GM12878 (cell line): ENCODE measurements around the gene C6orf15. TPM values are rescaled to one million over a fixed set of nuclear protein-coding genes. Genes with fewer than 3 reads are reported as not detected.

ENCODE experiments used
- ATAC-seq: fragments of 200-7000 bp; cut with Tn5 transposase; 3 replicates; pipeline ENCODE4 v1.9.1; 2020; ENCODE audit warnings: mild to moderate bottlenecking, moderate library complexity
- BruUV-seq: library from RNA; stranded (reverse); fragments of 400-500 nt; replicated peaks from 2 replicates; lab custom pipeline; 2021; lab: Mats Ljungman, UMichigan
- CTCF ChIA-PET: fragments of 300-600 bp; sonication (Branson Sonifier 250); formaldehyde crosslinking; extraction: SDS; loops from one replicate; lab custom pipeline; 2021; ENCODE audit warnings: inconsistent platforms; lab: Yijun Ruan, JAX
- POLR2A ChIA-PET: fragments of 350-600 bp; formaldehyde crosslinking; extraction: SDS; loops from one replicate; lab custom pipeline; 2021; ENCODE audit warnings: inconsistent platforms; lab: Charles Lee
- RAD21 ChIA-PET: fragments of 300-600 bp; sonication (Branson Sonifier 250); formaldehyde crosslinking; loops from one replicate; lab custom pipeline; 2023; ENCODE audit warnings: antibody characterized with exemption; ENCODE audit not compliant: unreplicated experiment; lab: Charles Lee
- SMC1A ChIA-PET: fragments of 300-600 bp; sonication (Branson Sonifier 250); formaldehyde crosslinking; loops from one replicate; lab custom pipeline; 2023; ENCODE audit not compliant: unreplicated experiment, uncharacterized antibody; lab: Charles Lee
- DNase-seq: peaks from one replicate; pipeline ENCODE4 v3.0.0-alpha.2; 2011; ENCODE audit warnings: low read depth, low spot score
- FAIRE-seq: peaks from 3 replicates; lab custom pipeline; 2011; peaks lifted over from hg19 to GRCh38; lab: Jason Lieb, UNC
- H2AFZ ChIP-seq: 2 replicates; pipeline ENCODE4 v1.6.0; 2011; ENCODE audit warnings: low read depth, low read length, control low read depth; ENCODE audit not compliant: control insufficient read depth
- H3K27ac ChIP-seq: 2 replicates; pipeline ENCODE4 v1.5.1; 2011; ENCODE audit warnings: control low read depth; ENCODE audit not compliant: control insufficient read depth, insufficient read depth
- H3K27me3 ChIP-seq, 2 experiments: replicated peaks in 1 of 2; 2 replicates each; pipeline versions ENCODE4 v1.6.0 to v1.6.1; 2011; ENCODE audit warnings: low read length in 1 of 2; ENCODE audit not compliant: control insufficient read depth in 2 of 2, insufficient read depth in 2 of 2
- H3K36me3 ChIP-seq, 2 experiments: 2 replicates each; pipeline ENCODE4 v1.5.1; 2011; ENCODE audit warnings: low read length in 1 of 2; ENCODE audit not compliant: control insufficient read depth in 2 of 2, insufficient read depth in 2 of 2
- H3K4me1 ChIP-seq: 2 replicates; pipeline ENCODE4 v1.6.1; 2011; ENCODE audit warnings: mild to moderate bottlenecking, low read length, moderate library complexity, mixed read lengths; ENCODE audit not compliant: control insufficient read depth, insufficient read depth
- H3K4me2 ChIP-seq: 2 replicates; pipeline ENCODE4 v1.6.0; 2011; ENCODE audit warnings: control low read depth; ENCODE audit not compliant: control insufficient read depth, insufficient read depth
- H3K4me3 ChIP-seq: fragments of 200-600 bp; sonication (generic); 2 replicates; pipeline ENCODE4 v1.5.1; 2016
- H3K79me2 ChIP-seq: 2 replicates; pipeline ENCODE4 v1.6.0; 2011; ENCODE audit warnings: low read length; ENCODE audit not compliant: control insufficient read depth, insufficient read depth
- H3K9ac ChIP-seq: 2 replicates; pipeline ENCODE4 v1.8.0; 2011; ENCODE audit warnings: low read length, control low read depth, mixed read lengths; ENCODE audit not compliant: control insufficient read depth, insufficient read depth
- H3K9me3 ChIP-seq: replicated peaks from 3 replicates; pipeline ENCODE4 v1.5.1; 2011; ENCODE audit warnings: mild to moderate bottlenecking, low read length; ENCODE audit not compliant: control insufficient read depth, insufficient read depth
- H4K20me1 ChIP-seq: 2 replicates; pipeline ENCODE4 v1.6.0; 2011; ENCODE audit not compliant: control insufficient read depth, insufficient read depth
- BMI1 ChIP-seq: fragments of 450-650 bp; IDR thresholded peaks from 2 replicates; pipeline ENCODE4 v1.6.1; 2016; ENCODE audit warnings: mild to moderate bottlenecking, moderate library complexity, borderline replicate concordance
- CEBPB ChIP-seq, 2 experiments: fragments of 150-350 bp in 1 of 2; IDR thresholded peaks; 2 replicates each; pipeline ENCODE4 v1.6.1; 2012 to 2014; ENCODE audit warnings: low read depth in 2 of 2, low read length in 2 of 2, borderline replicate concordance in 1 of 2, inconsistent platforms in 1 of 2
- EGR1 ChIP-seq, 2 experiments: IDR thresholded peaks; 1 replicate in 1 of 2; 2 replicates in 1 of 2; pipeline ENCODE4 v1.6.1; 2011 to 2012; ENCODE audit warnings: low read depth in 2 of 2, low read length in 2 of 2, borderline replicate concordance in 1 of 2, mild to moderate bottlenecking in 1 of 2, moderate library complexity in 1 of 2
- HDGF ChIP-seq: fragments of 450-650 bp; IDR thresholded peaks from 2 replicates; pipeline ENCODE4 v1.6.1; 2016; ENCODE audit warnings: antibody characterized with exemption
- MYC ChIP-seq: IDR thresholded peaks from 2 replicates; pipeline ENCODE4 v1.6.1; 2011; ENCODE audit warnings: mild to moderate bottlenecking, low read length, moderate library complexity, inconsistent platforms; ENCODE audit not compliant: insufficient read depth, insufficient replicate concordance, insufficient read length, severe bottlenecking
- NR2F1 ChIP-seq: fragments of 450-650 bp; conservative IDR thresholded peaks from 2 replicates; pipeline ENCODE4 v1.6.1; 2017; ENCODE audit warnings: mild to moderate bottlenecking
- PAX8 ChIP-seq: fragments of 450-650 bp; IDR thresholded peaks from 2 replicates; pipeline ENCODE4 v1.6.1; 2017; ENCODE audit warnings: mild to moderate bottlenecking, moderate library complexity
- POU2F2 ChIP-seq: IDR thresholded peaks from 3 replicates; pipeline ENCODE4 v1.6.1; 2011; ENCODE audit warnings: low read depth, mild to moderate bottlenecking, low read length, borderline replicate concordance
- RELB ChIP-seq: fragments of 450-650 bp; IDR thresholded peaks from 2 replicates; pipeline ENCODE4 v1.6.1; 2017; ENCODE audit warnings: low read depth, mild to moderate bottlenecking, moderate library complexity
- SMAD1 ChIP-seq: fragments of 450-650 bp; IDR thresholded peaks from 2 replicates; pipeline ENCODE4 v1.6.1; 2018; ENCODE audit warnings: mild to moderate bottlenecking, low read depth; ENCODE audit not compliant: partially characterized antibody
- SMARCA5 ChIP-seq: fragments of 450-650 bp; IDR thresholded peaks from 2 replicates; pipeline ENCODE4 v1.6.1; 2017; ENCODE audit warnings: mild to moderate bottlenecking
- SPI1 ChIP-seq: IDR thresholded peaks from 2 replicates; pipeline ENCODE4 v1.6.1; 2011; ENCODE audit warnings: low read depth, mild to moderate bottlenecking, low read length, moderate library complexity, borderline replicate concordance; ENCODE audit not compliant: insufficient read depth
- WGBS: methylation state at CpG from one replicate; pipeline ENCODE4 v1.1.6; 2016; ENCODE audit warnings: low lambda C conversion rate; ENCODE audit not compliant: insufficient replicate concordance, insufficient coverage; ENCODE audit errors: missing lambda C conversion rate; 5-methylcytosine and 5-hydroxymethylcytosine counted together
- in situ Hi-C: fragments of 300-500 bp; cut with MboI; formaldehyde crosslinking; loops from 9 replicates; pipeline ENCODE4 v1.14.3; 2018; ENCODE audit warnings: mixed read lengths
- intact Hi-C: fragments of 100-400 bp; cut with micrococcal nuclease; formaldehyde crosslinking; loops from one replicate; pipeline ENCODE4 v1.14.2; 2022; ENCODE audit not compliant: unreplicated experiment
- polyA plus RNA-seq, 11 experiments: library from polyadenylated mRNA; depleted of rRNA in 4 of 11; unstranded in 6 of 11; stranded (reverse) in 5 of 11; fragments of >200 nt; fragmentation: Nextera tagmentation in 4 of 11; fragmentation: Illumina TruSeq in 1 of 11; extraction: Ambion mirVana in 4 of 11; extraction: Trizol in 1 of 11; gene quantifications; 1 replicate in 1 of 11; 2 replicates in 10 of 11; pipeline versions ENCODE4 v1.2.1 to v1.2.3, GENCODE V29; 2011 to 2016; ENCODE audit warnings: inconsistent platforms in 2 of 11, missing spikeins in 2 of 11, low read depth in 1 of 11
- total RNA-seq, 4 experiments: library from RNA; depleted of rRNA in 3 of 4; stranded (reverse); fragments of >200 nt in 3 of 4; fragmentation: Illumina TruSeq in 1 of 4; extraction: Trizol in 1 of 4; gene quantifications; 2 replicates each; pipeline versions ENCODE4 v1.2.1 to v1.2.3, GENCODE V29; 2013 to 2021
- TF ChIP-seq, protein P1 (sequence below): fragments of 150-350 bp; IDR thresholded peaks from 2 replicates; pipeline ENCODE4 v1.6.1; 2014; ENCODE audit warnings: mild to moderate bottlenecking, low read depth, low read length
- TF ChIP-seq, protein P2 (sequence below): IDR thresholded peaks from 2 replicates; pipeline ENCODE4 v1.6.1; 2011; ENCODE audit warnings: borderline replicate concordance, low read depth, mild to moderate bottlenecking, moderate library complexity, mixed read lengths, low read length; ENCODE audit not compliant: insufficient read depth; ENCODE audit errors: extremely low read length
- TF ChIP-seq, protein P3 (sequence below): fragments of 450-650 bp; IDR thresholded peaks from 2 replicates; pipeline ENCODE4 v1.6.1; 2017; ENCODE audit warnings: mild to moderate bottlenecking

The C6orf15 gene
- total and polyA plus RNA-seq, 10 of the 15 experiments (the other 5 are each of a cell fraction or from before 2014, with no cell fraction given) = not detected

- no peaks in the 10 kb centered on the region for H4K20me1 ChIP-seq
- ATAC-seq = no peak
- FAIRE-seq = no peak
- POLR2A ChIA-PET = no interaction called here
- H3K4me2 ChIP-seq = no peak overlapping the region
- no peak overlapping the region for H3K27ac ChIP-seq
- no peak overlapping the region for H3K9ac ChIP-seq
- no TSS peak for BruUV-seq
- 0% methylated on average over 3 of the region's 3 CpGs for WGBS
- RAD21 ChIA-PET = interaction anchor here (2.5 kb wide), 1 partner anchor 15 kb away, joined by 6 read pairs; no protein-coding TSS in a partner anchor
- no peaks in the 10 kb centered on the region for H3K79me2 ChIP-seq
- H3K36me3 ChIP-seq = no peaks in the 10 kb centered on the region
- no peak overlapping the region for H3K4me3 ChIP-seq
- SMC1A ChIA-PET = no interaction called here
- no peak for DNase-seq
- no peaks in the 10 kb centered on the region for H3K9me3 ChIP-seq
- in situ Hi-C loops (loop anchor here (10.0 kb wide), 1 partner anchor 630 kb away; no protein-coding TSS in a partner anchor), intact Hi-C loops (no loop called here)
- CTCF ChIA-PET = interaction anchor here (0.9 to 3.6 kb wide), 5 partner anchors 8 to 267 kb away, joined by 3 to 13 read pairs (median 3); no protein-coding TSS in a partner anchor
- H2AFZ ChIP-seq = no peak overlapping the region
- no peaks in the 10 kb centered on the region for H3K4me1 ChIP-seq
- TF ChIP-seq, protein P1, sequence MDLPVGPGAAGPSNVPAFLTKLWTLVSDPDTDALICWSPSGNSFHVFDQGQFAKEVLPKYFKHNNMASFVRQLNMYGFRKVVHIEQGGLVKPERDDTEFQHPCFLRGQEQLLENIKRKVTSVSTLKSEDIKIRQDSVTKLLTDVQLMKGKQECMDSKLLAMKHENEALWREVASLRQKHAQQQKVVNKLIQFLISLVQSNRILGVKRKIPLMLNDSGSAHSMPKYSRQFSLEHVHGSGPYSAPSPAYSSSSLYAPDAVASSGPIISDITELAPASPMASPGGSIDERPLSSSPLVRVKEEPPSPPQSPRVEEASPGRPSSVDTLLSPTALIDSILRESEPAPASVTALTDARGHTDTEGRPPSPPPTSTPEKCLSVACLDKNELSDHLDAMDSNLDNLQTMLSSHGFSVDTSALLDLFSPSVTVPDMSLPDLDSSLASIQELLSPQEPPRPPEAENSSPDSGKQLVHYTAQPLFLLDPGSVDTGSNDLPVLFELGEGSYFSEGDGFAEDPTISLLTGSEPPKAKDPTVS = no peak
- TF ChIP-seq BMI1 (no peak), PAX8 (no peak), EGR1 (IDR thresholded peaks at IDR 0.05; ENCODE audit: borderline replicate concordance in 1 of 2, low read depth in 2 of 2, low read length in 2 of 2) (no peak), SMARCA5 (no peak), MYC (no peak), HDGF (no peak), NR2F1 (no peak), CEBPB (IDR thresholded peaks at IDR 0.05; ENCODE audit: borderline replicate concordance in 1 of 2, low read depth in 2 of 2, low read length in 2 of 2) (no peak), RELB (no peak), SMAD1 (no peak), SPI1 (no peak), POU2F2 (no peak)
- TF ChIP-seq, protein P2, sequence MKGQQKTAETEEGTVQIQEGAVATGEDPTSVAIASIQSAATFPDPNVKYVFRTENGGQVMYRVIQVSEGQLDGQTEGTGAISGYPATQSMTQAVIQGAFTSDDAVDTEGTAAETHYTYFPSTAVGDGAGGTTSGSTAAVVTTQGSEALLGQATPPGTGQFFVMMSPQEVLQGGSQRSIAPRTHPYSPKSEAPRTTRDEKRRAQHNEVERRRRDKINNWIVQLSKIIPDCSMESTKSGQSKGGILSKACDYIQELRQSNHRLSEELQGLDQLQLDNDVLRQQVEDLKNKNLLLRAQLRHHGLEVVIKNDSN = no peak
- TF ChIP-seq, protein P3, sequence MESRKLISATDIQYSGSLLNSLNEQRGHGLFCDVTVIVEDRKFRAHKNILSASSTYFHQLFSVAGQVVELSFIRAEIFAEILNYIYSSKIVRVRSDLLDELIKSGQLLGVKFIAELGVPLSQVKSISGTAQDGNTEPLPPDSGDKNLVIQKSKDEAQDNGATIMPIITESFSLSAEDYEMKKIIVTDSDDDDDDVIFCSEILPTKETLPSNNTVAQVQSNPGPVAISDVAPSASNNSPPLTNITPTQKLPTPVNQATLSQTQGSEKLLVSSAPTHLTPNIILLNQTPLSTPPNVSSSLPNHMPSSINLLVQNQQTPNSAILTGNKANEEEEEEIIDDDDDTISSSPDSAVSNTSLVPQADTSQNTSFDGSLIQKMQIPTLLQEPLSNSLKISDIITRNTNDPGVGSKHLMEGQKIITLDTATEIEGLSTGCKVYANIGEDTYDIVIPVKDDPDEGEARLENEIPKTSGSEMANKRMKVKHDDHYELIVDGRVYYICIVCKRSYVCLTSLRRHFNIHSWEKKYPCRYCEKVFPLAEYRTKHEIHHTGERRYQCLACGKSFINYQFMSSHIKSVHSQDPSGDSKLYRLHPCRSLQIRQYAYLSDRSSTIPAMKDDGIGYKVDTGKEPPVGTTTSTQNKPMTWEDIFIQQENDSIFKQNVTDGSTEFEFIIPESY = no peak
- H3K27me3 ChIP-seq = peaks cover 0 to 2% of the 10 kb centered on the region in 2 experiments; a peak in 2 of 4 replicates
Observed at GRCh38 chr6:31094389-31094881, 17.9 kb downstream of the C6orf15 start.
